Endothelial cell of umbilical vein (primary cell): ENCODE data around the gene SMIM8.

Source experiments
- EZH2 ChIP-seq: IDR thresholded peaks from 2 replicates; pipeline ENCODE4 v1.6.1; 2012; ENCODE audit warnings: borderline replicate concordance, low read depth, mild to moderate bottlenecking, moderate library complexity, low read length, inconsistent platforms; ENCODE audit not compliant: severe bottlenecking
- GATA2 ChIP-seq: IDR thresholded peaks from 2 replicates; pipeline ENCODE4 v1.7.0; 2011; ENCODE audit warnings: low read depth, mild to moderate bottlenecking, moderate library complexity, mixed read lengths, low read length; ENCODE audit not compliant: insufficient read length, insufficient read depth
- MYC ChIP-seq: IDR thresholded peaks from one replicate; pipeline ENCODE4 v1.6.1; 2011; ENCODE audit warnings: mild to moderate bottlenecking, low read depth, low read length
- POLR2A ChIP-seq: IDR thresholded peaks from 2 replicates; pipeline ENCODE4 v1.6.1; 2012; ENCODE audit warnings: low read depth, mild to moderate bottlenecking, control low read depth, low read length
- POLR2AphosphoS5 ChIP-seq: IDR thresholded peaks from 2 replicates; pipeline ENCODE4 v1.6.1; 2012; ENCODE audit warnings: low read depth, mild to moderate bottlenecking, control low read depth, low read length, moderate library complexity; ENCODE audit not compliant: insufficient read depth
- TF ChIP-seq, protein P1 (sequence below), 2 donors: IDR thresholded peaks; 1 replicate in 1 of 2; 2 replicates in 1 of 2; pipeline ENCODE4 v1.5.1; 2011; ENCODE audit warnings: low read length in 2 of 2, mild to moderate bottlenecking in 2 of 2, moderate library complexity in 2 of 2, control low read depth in 1 of 2, inconsistent platforms in 1 of 2, low read depth in 1 of 2; ENCODE audit not compliant: insufficient read depth in 1 of 2; ENCODE audit errors: extremely low read depth in 1 of 2
- TF ChIP-seq, protein P2 (sequence below): IDR thresholded peaks from 2 replicates; pipeline ENCODE4 v1.6.1; 2011; ENCODE audit not compliant: insufficient read depth, insufficient read length

DNA sequence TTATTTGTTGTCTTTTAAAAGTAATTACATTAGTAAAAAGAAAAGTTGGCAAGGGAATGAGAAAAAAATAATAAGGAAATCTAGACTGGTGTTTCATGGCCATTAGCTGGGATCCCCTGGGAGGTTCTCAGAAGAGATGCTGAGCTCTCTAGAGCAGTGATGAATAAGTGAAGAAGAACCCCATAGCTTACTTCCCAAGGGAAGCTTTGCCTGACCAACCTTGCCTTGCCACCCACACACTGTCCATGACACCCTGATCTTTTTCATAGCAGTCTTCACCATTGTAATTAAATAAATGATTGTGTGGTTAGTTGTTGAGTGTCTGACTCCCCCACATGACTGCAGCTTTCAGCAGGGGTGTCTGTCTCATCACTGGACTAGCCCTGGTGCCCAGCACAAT lies 28.1 kb downstream of the SMIM8 start:
- no peak for TF ChIP-seq POLR2A
- TF ChIP-seq, protein P1, sequence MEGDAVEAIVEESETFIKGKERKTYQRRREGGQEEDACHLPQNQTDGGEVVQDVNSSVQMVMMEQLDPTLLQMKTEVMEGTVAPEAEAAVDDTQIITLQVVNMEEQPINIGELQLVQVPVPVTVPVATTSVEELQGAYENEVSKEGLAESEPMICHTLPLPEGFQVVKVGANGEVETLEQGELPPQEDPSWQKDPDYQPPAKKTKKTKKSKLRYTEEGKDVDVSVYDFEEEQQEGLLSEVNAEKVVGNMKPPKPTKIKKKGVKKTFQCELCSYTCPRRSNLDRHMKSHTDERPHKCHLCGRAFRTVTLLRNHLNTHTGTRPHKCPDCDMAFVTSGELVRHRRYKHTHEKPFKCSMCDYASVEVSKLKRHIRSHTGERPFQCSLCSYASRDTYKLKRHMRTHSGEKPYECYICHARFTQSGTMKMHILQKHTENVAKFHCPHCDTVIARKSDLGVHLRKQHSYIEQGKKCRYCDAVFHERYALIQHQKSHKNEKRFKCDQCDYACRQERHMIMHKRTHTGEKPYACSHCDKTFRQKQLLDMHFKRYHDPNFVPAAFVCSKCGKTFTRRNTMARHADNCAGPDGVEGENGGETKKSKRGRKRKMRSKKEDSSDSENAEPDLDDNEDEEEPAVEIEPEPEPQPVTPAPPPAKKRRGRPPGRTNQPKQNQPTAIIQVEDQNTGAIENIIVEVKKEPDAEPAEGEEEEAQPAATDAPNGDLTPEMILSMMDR (IDR thresholded peaks at IDR 0.05; ENCODE audit: extremely low read depth in 1 of 2, insufficient read depth in 1 of 2, low read depth in 1 of 2, low read length in 2 of 2) = no peak
- TF ChIP-seq MYC = no peak
- TF ChIP-seq, protein P2, sequence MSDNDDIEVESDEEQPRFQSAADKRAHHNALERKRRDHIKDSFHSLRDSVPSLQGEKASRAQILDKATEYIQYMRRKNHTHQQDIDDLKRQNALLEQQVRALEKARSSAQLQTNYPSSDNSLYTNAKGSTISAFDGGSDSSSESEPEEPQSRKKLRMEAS = no peak
- TF ChIP-seq POLR2AphosphoS5 = no peak
- no peak for TF ChIP-seq EZH2
- TF ChIP-seq GATA2 = no peak
